HepG2 (cell line): Measurements from ENCODE around the gene CACNA1G. TPM values are rescaled to one million over a fixed set of nuclear protein-coding genes. Genes with fewer than 3 reads are reported as not detected.

ENCODE experiments used
- CENPBD1 ChIP-seq: sonication (generic); formaldehyde crosslinking; IDR thresholded peaks from 2 replicates; pipeline ENCODE4 v1.8.0; 2022; ENCODE audit warnings: missing genetic modification reagents, low read depth, mild to moderate bottlenecking, borderline replicate concordance
- DMTF1 ChIP-seq: sonication (generic); formaldehyde crosslinking; IDR thresholded peaks from 2 replicates; pipeline ENCODE4 v1.4.0; 2020; ENCODE audit warnings: mild to moderate bottlenecking, missing genetic modification reagents
- EHMT2 ChIP-seq: fragments of 200-600 bp; sonication (generic); IDR thresholded peaks from 2 replicates; pipeline ENCODE4 v1.7.0; 2017; ENCODE audit warnings: antibody characterized with exemption, low read depth, low read length, borderline replicate concordance
- FOXA3 ChIP-seq: IDR thresholded peaks from 2 replicates; pipeline ENCODE4 v1.6.1; 2016; ENCODE audit warnings: missing genetic modification reagents, missing compliant biosample characterization
- GFI1 ChIP-seq: sonication (generic); formaldehyde crosslinking; IDR thresholded peaks from 2 replicates; pipeline ENCODE4 v1.5.0; 2020; ENCODE audit warnings: missing genetic modification reagents, mild to moderate bottlenecking, borderline replicate concordance
- MED1 ChIP-seq: sonication (generic); formaldehyde crosslinking; IDR thresholded peaks from 2 replicates; pipeline ENCODE4 v1.4.0; 2020; ENCODE audit warnings: missing genetic modification reagents
- MXD4 ChIP-seq: IDR thresholded peaks from 2 replicates; pipeline ENCODE4 v1.6.1; 2016; ENCODE audit warnings: mild to moderate bottlenecking, missing biosample characterization, missing genetic modification reagents
- MXI1 ChIP-seq: IDR thresholded peaks from 3 replicates; pipeline ENCODE4 v1.6.1; 2012; ENCODE audit warnings: low read depth, low read length, inconsistent platforms, borderline replicate concordance
- PAX8 ChIP-seq: sonication (generic); formaldehyde crosslinking; IDR thresholded peaks from 2 replicates; pipeline ENCODE4 v1.8.0; 2022; ENCODE audit warnings: mild to moderate bottlenecking, missing genetic modification reagents, borderline replicate concordance
- SNAPC5 ChIP-seq: sonication (generic); formaldehyde crosslinking; IDR thresholded peaks from 2 replicates; pipeline ENCODE4 v1.8.1; 2023; ENCODE audit warnings: mild to moderate bottlenecking, missing genetic modification reagents, borderline replicate concordance
- TBP ChIP-seq: sonication (generic); formaldehyde crosslinking; IDR thresholded peaks from 2 replicates; pipeline ENCODE4 v1.5.0; 2020; ENCODE audit warnings: missing genetic modification reagents
- YEATS2 ChIP-seq: sonication (generic); formaldehyde crosslinking; IDR thresholded peaks from 2 replicates; pipeline ENCODE4 v1.4.0; 2020; ENCODE audit warnings: missing genetic modification reagents, borderline replicate concordance
- ZBTB10 ChIP-seq: sonication (generic); formaldehyde crosslinking; IDR thresholded peaks from 2 replicates; pipeline ENCODE4 v1.4.0; 2020; ENCODE audit warnings: missing genetic modification reagents, borderline replicate concordance
- ZBTB46 ChIP-seq: sonication (generic); formaldehyde crosslinking; IDR thresholded peaks from 2 replicates; pipeline ENCODE4 v1.4.0; 2020; ENCODE audit warnings: mild to moderate bottlenecking, missing genetic modification reagents, borderline replicate concordance
- ZNF382 ChIP-seq: sonication (generic); formaldehyde crosslinking; IDR thresholded peaks from 2 replicates; pipeline ENCODE4 v1.5.0; 2020; ENCODE audit warnings: missing genetic modification reagents, mild to moderate bottlenecking, borderline replicate concordance
- ZNF432 ChIP-seq: sonication (generic); formaldehyde crosslinking; IDR thresholded peaks from 2 replicates; pipeline ENCODE4 v1.5.0; 2020; ENCODE audit warnings: missing genetic modification reagents, mild to moderate bottlenecking, borderline replicate concordance
- ZNF614 ChIP-seq: IDR thresholded peaks from 2 replicates; pipeline ENCODE4 v1.6.1; 2018; ENCODE audit warnings: missing biosample characterization, missing genetic modification reagents, inconsistent platforms, borderline replicate concordance
- ZNF616 ChIP-seq: sonication (generic); formaldehyde crosslinking; IDR thresholded peaks from 2 replicates; pipeline ENCODE4 v1.5.0; 2020; ENCODE audit warnings: low read depth, mild to moderate bottlenecking, missing genetic modification reagents
- ZNF839 ChIP-seq: sonication (generic); formaldehyde crosslinking; IDR thresholded peaks from 2 replicates; pipeline ENCODE4 v1.4.0; 2020; ENCODE audit warnings: missing genetic modification reagents, mild to moderate bottlenecking, borderline replicate concordance
- polyA plus RNA-seq, 8 experiments: library from polyadenylated mRNA; depleted of rRNA in 3 of 8; stranded (reverse) in 7 of 8; unstranded in 1 of 8; fragments of >200 nt; fragmentation: Illumina TruSeq in 4 of 8; extraction: Trizol in 4 of 8; gene quantifications; 2 replicates each; pipeline versions ENCODE4 v1.2.1 to v1.2.3, GENCODE V29; 2011 to 2016; ENCODE audit warnings: low read depth in 4 of 8, missing spikeins in 1 of 8, mixed read lengths in 1 of 8; ENCODE audit not compliant: insufficient read depth in 1 of 8
- total RNA-seq, 5 experiments: library from RNA; depleted of rRNA; stranded (reverse); fragments of >200 nt; fragmentation: Illumina TruSeq; extraction: Trizol; gene quantifications; 2 replicates each; pipeline ENCODE4 v1.2.3, GENCODE V29; 2016; ENCODE audit warnings: low read depth in 1 of 5

Gene CACNA1G
- total and polyA plus RNA-seq, 2 of the 13 experiments (the other 11 are each of a cell fraction or from before 2014, with no cell fraction given): 0.02 TPM; not detected in 1

- TF ChIP-seq ZNF839 (CRISPR knock-in tag) (no peak), GFI1 (CRISPR knock-in tag) (0 out of 2 replicates have a peak, but pooled peaks have one; percentile 20), PAX8 (CRISPR knock-in tag) (no peak), ZNF616 (CRISPR knock-in tag) (no peak), DMTF1 (CRISPR knock-in tag) (no peak), FOXA3 (peak; percentile 64), MED1 (CRISPR knock-in tag) (peak; percentile 31; the same call in 1 of the 2 replicates), TBP (CRISPR knock-in tag) (no peak), ZBTB46 (no peak), YEATS2 (no peak), EHMT2 (no peak), ZNF382 (CRISPR knock-in tag) (no peak), ZNF614 (no peak), SNAPC5 (CRISPR knock-in tag) (no peak), ZNF432 (CRISPR knock-in tag) (no peak), MXI1 (no peak), MXD4 (CRISPR knock-in tag) (no peak), ZBTB10 (CRISPR knock-in tag) (no peak), CENPBD1 (no peak)
These were observed 77.5 kb downstream of the CACNA1G start (continued) for GRCh38 chr17:50637829-50638605.
